A673 (cell line): ENCODE data around the gene HDAC4.

ENCODE experiments used
- EZH2 ChIP-seq: fragments of 200-600 bp; sonication (generic); IDR thresholded peaks from 2 replicates; pipeline ENCODE4 v1.6.1; 2017; ENCODE audit warnings: borderline replicate concordance, low read depth, mild to moderate bottlenecking, mixed read lengths, antibody characterized with exemption, low read length; ENCODE audit not compliant: poor library complexity, severe bottlenecking
- TF ChIP-seq, protein P1 (sequence below): fragments of 300-800, 200-600 bp; sonication (generic); conservative IDR thresholded peaks from 2 replicates; pipeline ENCODE4 v1.5.1; 2017; ENCODE audit warnings: low read depth, mild to moderate bottlenecking, antibody characterized with exemption, low read length, moderate library complexity, mixed read lengths

DNA sequence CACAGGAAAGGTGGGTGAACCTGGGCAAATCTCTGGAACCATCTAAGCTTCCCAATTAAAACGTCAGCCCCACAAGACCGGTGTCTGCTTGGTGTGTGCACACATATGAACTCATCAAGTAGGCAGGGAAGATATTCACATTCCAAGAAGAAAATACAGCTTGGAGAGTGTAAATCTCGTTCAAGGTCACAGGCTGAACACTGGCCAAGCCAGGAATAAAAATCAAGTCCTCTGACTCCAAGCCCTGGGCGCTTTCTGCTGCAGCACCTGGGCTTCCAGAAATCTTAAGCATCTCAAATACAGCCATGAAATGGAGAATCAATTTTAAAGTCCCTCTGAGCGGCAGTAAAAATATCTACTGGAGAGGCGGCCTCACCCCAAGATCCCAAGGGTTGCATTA, 402.0 kb downstream of the HDAC4 start:
- TF ChIP-seq, protein P1, sequence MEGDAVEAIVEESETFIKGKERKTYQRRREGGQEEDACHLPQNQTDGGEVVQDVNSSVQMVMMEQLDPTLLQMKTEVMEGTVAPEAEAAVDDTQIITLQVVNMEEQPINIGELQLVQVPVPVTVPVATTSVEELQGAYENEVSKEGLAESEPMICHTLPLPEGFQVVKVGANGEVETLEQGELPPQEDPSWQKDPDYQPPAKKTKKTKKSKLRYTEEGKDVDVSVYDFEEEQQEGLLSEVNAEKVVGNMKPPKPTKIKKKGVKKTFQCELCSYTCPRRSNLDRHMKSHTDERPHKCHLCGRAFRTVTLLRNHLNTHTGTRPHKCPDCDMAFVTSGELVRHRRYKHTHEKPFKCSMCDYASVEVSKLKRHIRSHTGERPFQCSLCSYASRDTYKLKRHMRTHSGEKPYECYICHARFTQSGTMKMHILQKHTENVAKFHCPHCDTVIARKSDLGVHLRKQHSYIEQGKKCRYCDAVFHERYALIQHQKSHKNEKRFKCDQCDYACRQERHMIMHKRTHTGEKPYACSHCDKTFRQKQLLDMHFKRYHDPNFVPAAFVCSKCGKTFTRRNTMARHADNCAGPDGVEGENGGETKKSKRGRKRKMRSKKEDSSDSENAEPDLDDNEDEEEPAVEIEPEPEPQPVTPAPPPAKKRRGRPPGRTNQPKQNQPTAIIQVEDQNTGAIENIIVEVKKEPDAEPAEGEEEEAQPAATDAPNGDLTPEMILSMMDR, result no peak
- TF ChIP-seq EZH2, result no peak
